ENCODE measurements around the gene LDB2.

The LDB2 gene

DNA sequence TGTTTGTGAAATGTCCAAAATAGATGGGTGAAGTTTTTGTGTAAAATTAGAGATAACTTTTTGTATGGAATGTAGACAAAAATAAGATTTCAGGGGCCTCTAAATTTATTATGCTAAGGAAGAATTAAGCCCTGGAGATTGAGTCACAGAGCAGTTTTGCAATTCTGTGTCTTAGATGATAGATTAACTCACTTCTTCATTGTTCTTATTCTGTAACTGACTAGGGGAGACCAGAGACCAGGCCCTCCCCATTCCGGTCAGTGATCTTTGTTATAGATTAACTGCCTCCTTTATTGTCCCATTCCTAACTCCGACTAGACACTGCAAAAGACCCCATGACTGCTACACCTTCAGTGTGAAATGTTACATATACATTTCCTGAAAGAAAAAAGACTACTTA lies 433.8 kb downstream of the LDB2 start:
- DNase-seq, result no peak

DNA sequence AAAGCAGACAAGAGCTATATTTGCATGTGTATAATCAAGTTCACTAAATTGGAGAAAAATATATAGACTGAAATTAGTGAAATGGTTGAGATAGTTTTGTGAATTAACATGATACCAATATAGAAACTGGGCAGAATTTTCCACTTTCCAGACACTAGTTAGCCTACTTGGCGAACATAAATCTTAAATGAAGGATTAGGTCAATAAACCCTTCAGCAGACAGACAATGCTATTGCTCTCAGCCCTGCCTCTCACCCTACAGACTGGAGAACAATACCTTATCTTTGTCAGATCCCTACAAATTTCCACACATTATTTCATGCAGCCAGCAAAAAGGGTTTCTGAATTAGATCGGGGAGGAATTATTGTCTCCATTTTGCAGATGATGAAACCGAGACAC lies 435.8 kb downstream of the LDB2 start:
- DNase-seq, result no peak

DNA sequence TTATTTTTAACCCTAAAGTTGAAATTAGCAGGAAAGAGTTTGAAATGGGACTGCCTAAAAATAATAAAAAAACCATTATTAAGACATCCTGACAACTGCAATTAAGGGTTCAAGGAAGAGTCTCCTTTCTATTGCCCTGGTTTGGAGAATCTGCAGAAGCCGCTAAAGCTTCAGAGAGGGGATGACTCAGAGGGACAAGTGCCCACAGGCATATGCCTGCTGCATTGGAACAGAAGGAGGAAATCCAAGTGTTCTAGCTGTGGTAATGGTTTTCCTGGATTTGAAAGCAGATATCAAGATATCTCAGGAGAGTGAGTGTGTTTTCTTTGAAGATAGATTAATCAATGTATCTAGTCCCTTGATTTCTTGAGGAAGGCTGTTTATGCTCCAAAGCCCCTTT lies 437.1 kb downstream of the LDB2 start:
- no peak for DNase-seq

DNA sequence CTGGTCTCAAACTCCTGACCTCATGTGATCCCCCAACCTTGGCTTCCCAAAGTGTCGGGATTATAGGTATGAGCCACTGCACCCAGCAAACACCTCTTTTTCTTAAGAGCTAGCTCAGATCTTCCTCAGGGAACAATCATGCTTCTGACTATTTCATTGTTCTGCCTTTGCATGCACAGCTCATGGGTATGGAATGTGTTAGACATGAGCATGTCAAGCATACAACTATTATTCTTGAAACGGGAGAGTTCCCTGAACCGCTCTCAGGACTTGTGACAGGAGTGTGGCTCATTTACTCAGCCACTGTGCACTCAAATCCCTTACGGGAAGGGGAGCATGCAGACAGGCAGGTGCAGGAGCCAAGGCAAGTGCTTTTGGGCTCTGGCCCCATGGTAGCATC lies 440.5 kb downstream of the LDB2 start:
- DNase-seq, result no peak

Data from right hindlimb (tissue), 1 donor.